ENCODE measurements around the gene NAV2.

GRCh38 chr11:19995145-19995544, 282.5 kb downstream of the NAV2 start:
- no peak for TF ChIP-seq CTCF (IDR thresholded peaks at IDR 0.05)
- TF ChIP-seq EZH2 (IDR thresholded peaks at IDR 0.05) = no peak

All from neural progenitor cell (in vitro differentiated cells).